HG02885 (cell line): ENCODE results near the gene PTPRK.

Experiments used
- ATAC-seq: cut with Tn5 transposase; IDR thresholded peaks from one replicate; pipeline ENCODE4 v1.9.1; 2021; ENCODE audit warnings: mild to moderate bottlenecking; ENCODE audit not compliant: unreplicated experiment, poor library complexity

PTPRK gene

GRCh38 chr6:128403618-128404444 lies 116.6 kb downstream of the PTPRK start:
- no peak for ATAC-seq

GRCh38 chr6:128400875-128401274 lies 119.5 kb downstream of the PTPRK start:
- no peak for ATAC-seq

- no peak for ATAC-seq
These were observed 122.4 kb downstream of the PTPRK start for GRCh38 chr6:128397996-128398395.

- no peak for ATAC-seq
These were observed 124.8 kb downstream of the PTPRK start for GRCh38 chr6:128395596-128395995.

GRCh38 chr6:128395188-128395587 lies 125.2 kb downstream of the PTPRK start:
- ATAC-seq: no peak

GRCh38 chr6:128394167-128394566 lies 126.2 kb downstream of the PTPRK start:
- ATAC-seq: no peak

GRCh38 chr6:128389820-128390534 lies 130.4 kb downstream of the PTPRK start:
- no peak for ATAC-seq

GRCh38 chr6:128388380-128388779 lies 132.0 kb downstream of the PTPRK start:
- ATAC-seq: no peak

- ATAC-seq: no peak
These were observed 139.5 kb downstream of the PTPRK start for GRCh38 chr6:128380891-128381290.

- no peak for ATAC-seq
These were observed 140.8 kb downstream of the PTPRK start for GRCh38 chr6:128379577-128379976.

- ATAC-seq: no peak
These were observed 143.4 kb downstream of the PTPRK start for GRCh38 chr6:128376952-128377503.

- no peak for ATAC-seq
These were observed 149.3 kb downstream of the PTPRK start for GRCh38 chr6:128371136-128371535.

GRCh38 chr6:128370072-128370471 lies 150.3 kb downstream of the PTPRK start:
- ATAC-seq: no peak

- no peak for ATAC-seq
These were observed 152.0 kb downstream of the PTPRK start for GRCh38 chr6:128368213-128368944.

- no peak for ATAC-seq
These were observed 153.0 kb downstream of the PTPRK start for GRCh38 chr6:128367437-128367836.

GRCh38 chr6:128365520-128366160 lies 154.8 kb downstream of the PTPRK start:
- no peak for ATAC-seq

GRCh38 chr6:128364766-128365519 lies 155.5 kb downstream of the PTPRK start:
- ATAC-seq: no peak

- ATAC-seq: no peak
These were observed 157.2 kb downstream of the PTPRK start for GRCh38 chr6:128363020-128363813.

- no peak for ATAC-seq
These were observed 159.0 kb downstream of the PTPRK start for GRCh38 chr6:128361378-128361777.
